ENCODE data around the gene AURKA.

AURKA gene

DNA sequence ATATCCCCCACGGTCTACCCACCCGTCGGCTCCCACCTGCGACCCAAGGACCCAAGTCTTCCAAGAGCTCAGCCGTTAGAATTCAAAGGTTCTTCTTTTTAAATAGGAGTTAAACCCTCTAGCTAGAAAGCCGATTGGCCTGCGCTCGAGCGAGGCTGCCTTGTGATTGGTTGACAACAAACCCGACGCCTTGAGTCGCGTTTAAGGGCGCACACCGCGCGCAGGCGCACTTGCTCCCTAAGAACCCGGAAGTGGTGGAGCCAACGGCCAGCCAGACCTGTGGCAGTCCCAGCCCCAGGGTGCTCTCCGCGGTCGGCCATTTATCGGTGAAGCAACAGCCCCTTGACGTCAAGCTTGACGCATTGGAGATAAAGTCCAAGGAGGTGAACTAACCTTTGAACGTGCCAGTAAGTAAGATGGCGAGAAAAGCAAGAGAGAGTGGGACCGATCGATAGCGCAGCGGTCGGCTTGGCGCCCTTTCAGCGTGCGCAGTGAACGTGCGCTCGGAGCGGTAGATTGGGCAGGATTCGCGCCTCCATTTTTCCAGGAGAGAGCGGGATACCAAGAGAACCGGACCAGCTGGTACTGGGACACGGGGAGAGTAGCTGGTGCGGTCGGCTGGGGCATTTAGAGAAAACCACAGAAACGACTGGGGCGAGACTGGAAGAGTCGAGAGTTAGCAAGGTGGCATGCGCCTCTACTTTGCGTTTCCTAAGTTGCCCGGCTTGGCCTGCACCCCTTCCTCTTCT is at the start of gene AURKA, which contains the start of gene CSTF1:
Gene AURKA (minus strand): TSS at position 84 of the 749 bp plus-strand sequence. CDS start 4,018 bp downstream, outside the sequence.
Gene CSTF1 (plus strand): TSS at position 514 of the 749 bp plus-strand sequence. CDS start 2,908 bp downstream, outside the sequence.
- DNase-seq (ENCODE audit: low read depth): peak; percentile 100

DNA sequence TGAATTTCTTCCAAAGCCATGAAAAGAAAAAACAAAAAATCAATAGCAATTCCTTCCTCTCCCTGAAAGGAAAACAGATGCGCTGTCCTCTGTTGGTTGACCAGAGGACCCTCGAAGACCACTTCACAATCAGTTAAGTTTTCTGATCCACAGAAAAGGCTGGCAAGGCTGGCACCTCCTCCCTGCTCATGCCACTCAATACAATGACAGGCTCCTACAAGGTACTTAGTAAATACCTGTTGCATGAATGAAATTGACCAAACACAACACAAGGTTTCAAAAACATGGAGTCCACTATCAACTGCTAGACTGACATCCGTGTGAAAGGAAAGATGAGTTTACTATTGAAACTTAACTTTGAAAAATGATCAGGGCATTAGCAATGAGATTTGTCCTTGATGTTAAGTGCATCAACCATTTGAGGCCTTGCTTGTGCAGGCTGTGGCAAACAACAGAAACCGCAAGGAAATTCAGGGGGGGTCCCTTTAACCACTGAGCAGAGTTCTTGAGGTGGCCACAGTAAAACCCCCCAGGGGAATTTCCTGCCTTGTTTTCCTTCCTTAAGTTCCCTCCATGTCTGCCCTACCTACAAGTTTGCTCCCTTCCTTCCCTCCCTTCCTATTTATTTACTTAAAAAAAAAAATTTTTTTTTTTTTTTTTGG is 48.5 kb upstream of the AURKA start:
- no peak for DNase-seq (ENCODE audit: low read depth)

DNA sequence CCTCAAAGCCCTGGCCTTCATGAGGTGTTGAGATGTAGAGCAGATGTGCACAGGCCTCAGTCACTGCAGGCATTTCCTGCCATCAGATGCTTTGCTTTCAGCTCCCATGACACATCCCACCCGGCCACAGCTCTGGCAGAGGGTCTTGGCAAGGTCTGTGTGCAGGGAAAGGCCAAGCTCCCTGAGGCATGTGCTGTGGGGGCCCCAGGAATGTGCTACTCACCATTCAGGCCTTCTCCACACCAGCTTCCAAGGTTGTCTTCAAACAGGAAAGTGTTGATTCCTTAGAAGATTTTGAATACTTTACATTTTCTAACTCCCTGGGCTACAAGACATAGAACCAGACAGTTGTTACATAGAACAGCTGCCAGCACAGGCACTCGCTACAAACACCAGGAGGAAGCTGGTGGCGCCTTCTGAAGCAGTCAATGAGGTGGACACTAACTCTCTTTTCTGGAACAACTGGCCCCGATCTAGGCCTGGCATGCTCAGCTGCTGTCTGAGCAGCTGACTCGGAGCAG is 47.8 kb upstream of the AURKA start:
- DNase-seq (ENCODE audit: low read depth): peak; percentile 87

DNA sequence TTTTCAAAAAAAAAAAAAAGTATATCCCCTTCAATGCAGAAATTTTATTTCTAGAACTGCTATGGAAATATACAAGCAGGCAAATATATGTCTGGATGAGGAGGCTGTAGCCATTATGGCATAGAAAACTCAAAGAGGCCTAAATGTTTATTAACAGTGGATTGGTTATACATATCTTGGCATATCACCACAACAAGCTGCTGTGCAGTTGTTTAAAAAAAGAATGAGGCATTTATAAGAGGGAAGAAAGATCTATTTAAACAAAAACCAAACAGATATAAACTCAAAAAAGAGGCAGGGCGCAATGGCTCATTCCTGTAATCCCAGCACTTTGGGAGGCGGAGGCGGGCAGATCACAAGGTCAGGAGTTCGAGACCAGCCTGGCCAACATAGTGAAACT is 46.3 kb upstream of the AURKA start:
- DNase-seq (ENCODE audit: low read depth): no peak

DNA sequence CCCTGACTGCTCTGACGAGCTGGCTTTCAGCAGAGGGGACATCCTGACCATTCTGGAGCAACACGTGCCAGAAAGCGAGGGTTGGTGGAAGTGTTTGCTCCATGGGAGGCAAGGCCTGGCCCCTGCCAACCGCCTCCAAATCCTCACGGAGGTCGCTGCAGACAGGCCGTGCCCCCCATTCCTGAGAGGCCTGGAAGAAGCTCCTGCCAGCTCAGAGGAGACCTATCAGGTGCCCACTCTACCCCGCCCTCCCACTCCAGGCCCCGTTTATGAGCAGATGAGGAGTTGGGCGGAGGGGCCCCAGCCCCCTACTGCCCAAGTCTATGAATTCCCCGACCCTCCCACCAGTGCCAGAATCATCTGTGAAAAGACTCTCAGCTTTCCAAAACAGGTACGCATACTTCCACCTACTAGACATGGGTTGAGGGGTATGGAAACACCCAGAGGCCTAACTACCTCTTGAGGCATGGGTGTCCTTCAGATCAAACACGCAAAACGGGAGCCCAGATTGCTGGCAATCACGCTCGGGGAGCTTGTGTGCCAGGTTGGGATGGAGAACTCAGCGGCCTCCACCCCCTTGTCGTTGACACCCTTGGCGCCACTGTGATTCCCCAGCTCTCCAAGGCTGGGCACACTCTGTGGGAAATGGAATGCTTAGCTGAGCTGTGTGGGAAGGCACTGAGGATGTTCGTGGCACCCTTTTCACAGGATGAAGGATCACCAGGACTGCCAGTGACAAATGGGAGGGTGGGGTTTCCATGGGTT is 45.4 kb upstream of the AURKA start:
- DNase-seq (ENCODE audit: low read depth): no peak

DNA sequence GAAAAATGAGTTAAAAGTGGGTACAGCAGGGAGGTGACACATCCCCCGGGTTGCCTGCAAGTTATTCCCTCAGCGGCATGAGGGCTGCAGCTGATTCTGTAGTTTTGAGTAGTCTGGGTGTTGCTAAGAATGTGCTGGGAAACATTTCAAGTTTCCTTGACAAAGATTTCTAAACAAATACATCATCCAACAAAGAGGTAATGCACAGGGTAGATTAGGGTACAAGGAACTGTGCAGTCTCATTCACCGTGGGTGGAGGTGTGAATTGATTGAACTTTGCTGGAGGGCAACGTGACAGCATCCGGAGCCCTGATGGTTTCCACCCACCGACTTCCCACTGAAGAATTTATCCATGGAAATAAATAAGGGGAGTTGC is 41.9 kb upstream of the AURKA start:
- DNase-seq (ENCODE audit: low read depth): peak; percentile 59

DNA sequence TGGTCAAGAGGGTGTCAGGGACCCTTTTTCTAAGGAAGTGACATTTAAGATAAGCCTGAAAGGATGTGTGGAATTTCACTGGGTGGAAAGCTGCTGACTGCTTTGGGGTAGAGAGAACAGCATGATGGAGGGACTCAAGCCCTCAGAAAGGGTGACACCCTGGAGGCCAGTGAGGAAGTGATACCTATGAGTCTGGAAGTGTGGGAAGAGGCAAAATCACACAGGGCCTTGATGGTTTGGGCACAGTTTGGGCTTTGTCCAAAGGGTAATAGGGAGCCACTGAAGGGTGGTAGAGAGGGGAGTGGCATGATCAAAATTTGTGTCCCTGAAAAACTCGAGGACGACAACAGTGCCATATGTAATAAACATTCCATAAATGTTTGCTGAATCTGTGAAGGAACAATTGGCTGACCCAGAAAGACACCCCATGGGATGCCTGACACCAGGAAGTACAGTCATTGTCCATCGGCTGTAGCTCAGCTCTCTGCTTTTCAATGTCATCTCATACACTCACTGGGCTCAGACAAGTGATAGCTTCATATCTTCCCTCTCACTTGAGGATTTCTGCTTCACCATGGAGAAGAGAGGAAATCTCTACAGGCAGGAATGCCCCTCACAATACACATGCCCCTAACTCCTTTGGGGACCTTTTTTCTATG is 41.3 kb upstream of the AURKA start:
- DNase-seq (ENCODE audit: low read depth): no peak

DNA sequence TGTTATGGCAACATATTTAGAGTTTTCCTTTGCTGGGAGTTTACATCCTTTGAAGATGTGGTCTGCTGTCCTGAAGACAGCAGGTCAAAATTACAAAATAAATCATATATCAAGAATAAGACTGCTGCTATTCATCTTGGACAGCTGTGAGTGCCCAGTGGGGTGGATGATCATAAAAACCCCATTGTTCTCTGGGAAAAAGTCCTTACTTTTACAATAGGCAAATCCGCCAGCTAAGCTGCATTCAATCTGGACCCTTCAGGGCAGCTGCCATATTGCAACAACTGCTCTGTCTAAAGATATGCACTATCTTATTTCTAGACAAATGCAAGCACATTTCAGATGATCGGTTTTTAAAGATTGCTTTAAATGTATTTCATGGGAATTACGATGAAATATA is 39.5 kb upstream of the AURKA start:
- DNase-seq (ENCODE audit: low read depth): no peak

DNA sequence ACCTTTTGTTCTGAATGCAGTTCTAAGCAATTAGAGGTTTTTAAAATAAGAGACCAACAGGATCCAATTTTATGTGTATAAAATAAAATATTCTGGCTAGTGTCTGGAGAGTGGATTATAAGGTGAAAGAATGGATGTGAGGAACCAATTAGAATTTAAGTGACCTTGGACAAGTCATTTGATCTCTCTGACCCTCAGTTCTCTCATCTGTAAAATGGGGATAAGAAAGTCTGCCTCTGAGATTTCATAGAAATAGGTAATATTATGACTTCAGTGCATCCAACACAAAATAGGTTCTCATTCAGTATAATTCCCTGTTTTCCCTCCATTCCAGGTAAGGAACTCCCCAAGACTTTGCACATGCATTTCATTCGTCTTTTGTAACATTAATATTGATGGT is 38.9 kb upstream of the AURKA start:
- no peak for DNase-seq (ENCODE audit: low read depth)

DNA sequence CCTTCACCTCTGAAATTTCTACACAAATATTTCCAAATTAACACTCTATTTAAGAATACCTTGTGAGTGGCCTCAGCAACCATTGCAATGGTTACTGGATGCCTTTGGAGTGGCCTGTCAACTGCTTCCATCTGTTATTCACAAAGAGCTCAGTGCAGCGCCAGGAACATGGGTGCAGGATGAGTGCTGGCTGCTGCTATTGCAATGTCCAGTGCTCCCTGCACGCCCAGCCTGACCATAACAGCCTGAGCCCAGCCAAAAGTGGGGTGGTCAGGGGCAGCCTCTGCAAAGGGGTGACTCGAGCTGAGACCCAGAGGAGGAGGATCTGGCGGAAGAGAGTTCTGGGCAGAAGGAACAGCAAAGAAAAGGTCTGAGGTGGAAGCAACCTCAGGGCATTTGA is 38.4 kb upstream of the AURKA start:
- DNase-seq (ENCODE audit: low read depth): no peak

DNA sequence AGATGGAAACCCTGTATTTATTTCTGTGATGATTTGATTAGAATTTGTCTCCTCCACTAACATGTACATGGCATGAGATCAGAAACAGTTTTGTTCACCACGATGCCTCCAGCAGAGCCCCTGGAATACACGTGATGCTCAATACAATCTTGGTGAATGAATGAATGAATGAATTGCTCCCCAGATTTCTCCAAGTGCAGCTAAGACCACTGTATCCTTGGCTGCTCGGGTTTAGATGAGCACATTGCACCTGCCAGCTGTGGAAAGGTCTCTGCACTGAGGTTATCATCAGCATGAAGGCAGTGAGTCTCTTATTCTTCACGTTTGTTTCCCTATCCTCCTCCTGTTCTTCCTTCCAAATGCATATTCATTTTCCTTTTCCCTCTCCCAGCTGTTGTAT is 37.9 kb upstream of the AURKA start:
- DNase-seq (ENCODE audit: low read depth): no peak

DNA sequence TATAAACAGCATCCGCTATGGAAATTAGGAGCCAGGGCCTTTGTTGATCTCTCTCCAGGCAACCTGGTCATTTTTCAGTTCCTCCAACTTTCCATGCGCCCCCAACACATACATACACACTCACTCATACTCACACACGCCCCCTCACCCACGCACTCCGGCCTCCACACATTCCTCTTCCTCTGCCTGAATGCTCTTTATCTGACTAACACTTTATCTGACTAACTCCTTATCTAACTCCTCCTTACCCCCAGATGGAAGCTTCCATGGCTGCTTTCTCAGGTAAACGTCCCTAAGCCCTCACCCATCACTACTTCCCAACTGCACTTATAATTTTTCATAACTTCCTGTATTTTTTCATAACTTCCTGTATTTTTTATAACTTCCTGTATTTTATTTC is 37.5 kb upstream of the AURKA start:
- DNase-seq (ENCODE audit: low read depth): no peak

DNA sequence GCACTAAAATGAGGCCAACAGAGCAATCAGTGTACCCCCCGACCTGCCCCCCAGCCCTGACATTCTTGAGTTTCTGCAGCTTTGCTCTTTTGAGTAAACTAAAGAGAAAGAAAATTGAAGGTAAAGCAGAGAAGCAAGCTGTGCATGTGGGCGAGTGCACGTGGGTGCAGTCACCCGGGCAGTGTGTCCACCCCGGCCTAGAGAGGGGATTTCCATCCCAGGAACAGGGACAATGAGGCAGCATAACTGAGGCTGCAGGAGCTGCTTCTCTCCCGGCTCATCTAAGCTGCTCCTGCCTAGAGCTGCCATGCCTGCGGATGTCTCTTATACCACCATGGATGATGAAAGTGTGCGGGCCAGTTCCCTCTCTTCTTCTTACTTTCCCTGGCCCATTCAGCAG is 36.9 kb upstream of the AURKA start:
- no peak for DNase-seq (ENCODE audit: low read depth)

DNA sequence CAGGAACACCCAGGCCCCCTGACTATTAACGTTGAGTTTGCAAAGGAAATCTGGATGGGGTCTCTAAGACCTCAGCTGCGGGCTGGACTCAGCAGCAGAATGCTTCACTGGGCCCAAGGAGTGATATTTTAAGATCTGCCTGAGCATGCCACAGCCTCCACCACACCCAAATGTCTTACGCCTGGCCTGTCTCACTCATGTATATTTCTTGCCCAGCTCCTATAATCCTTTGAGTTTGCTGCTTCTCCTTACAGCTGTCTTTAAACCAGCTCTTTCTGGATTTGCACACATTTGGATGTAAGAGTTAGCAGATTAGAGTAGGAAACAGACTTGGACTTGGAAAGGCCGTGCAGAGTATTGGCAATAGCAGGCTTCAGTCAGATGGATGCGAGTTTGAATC is 36.4 kb upstream of the AURKA start:
- DNase-seq (ENCODE audit: low read depth): no peak

DNA sequence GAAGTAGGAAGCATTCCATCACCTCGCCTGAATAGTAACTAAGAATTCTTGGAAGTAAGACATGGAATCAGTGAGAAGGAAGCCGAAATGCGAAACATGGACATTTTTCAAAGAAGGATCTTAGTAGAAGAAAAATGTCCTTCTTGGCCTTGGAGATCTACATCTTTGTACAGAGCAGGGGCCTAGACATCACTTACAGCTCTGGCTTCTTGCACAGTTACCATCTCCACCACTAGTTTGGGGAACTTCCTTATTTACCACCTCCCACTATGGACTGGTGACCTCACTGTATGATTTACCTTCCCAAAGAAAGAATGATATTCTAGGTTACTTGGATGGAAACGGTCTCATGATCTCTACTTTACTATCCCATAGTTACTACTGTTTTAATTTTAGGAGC is 35.8 kb upstream of the AURKA start:
- no peak for DNase-seq (ENCODE audit: low read depth)

DNA sequence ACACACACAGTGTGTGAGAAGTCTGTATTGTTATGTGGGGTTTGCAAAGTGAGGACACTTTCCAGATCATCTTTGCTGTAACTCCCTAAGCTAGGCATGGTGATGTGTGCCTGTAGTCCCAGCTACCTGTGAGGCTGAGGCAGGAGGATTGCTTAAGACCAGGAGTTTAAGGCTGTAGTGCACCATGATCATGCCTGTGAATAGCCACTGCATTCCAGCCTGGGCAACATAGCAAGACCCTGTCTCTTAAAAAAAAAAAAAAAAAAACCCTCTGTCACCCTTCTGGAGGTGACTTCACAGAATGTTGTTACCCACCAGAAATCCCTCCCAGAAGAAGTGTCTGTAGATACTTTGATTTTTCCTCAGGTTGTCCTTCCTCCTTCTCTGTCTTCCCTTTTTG is 34.9 kb upstream of the AURKA start:
- DNase-seq (ENCODE audit: low read depth): no peak

DNA sequence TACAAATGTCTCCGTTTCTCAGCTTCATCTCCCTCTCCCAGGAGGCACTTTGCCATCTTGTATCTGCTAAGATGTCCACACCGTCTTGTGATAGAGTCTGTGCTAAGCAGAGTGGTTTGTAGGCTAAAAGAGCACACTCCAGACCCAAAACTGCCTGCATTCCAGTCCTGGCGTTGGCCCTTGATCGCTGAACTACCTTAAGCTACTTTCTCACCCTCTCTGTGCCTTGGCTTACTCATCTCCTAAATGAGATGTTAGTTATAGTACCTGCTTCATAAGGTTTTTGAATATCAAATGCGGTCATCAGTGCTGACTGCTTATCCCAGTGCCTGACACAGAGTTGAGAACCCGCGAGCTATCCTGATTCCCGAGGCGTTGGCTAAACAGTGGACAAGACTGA is 34.0 kb upstream of the AURKA start:
- no peak for DNase-seq (ENCODE audit: low read depth)

DNA sequence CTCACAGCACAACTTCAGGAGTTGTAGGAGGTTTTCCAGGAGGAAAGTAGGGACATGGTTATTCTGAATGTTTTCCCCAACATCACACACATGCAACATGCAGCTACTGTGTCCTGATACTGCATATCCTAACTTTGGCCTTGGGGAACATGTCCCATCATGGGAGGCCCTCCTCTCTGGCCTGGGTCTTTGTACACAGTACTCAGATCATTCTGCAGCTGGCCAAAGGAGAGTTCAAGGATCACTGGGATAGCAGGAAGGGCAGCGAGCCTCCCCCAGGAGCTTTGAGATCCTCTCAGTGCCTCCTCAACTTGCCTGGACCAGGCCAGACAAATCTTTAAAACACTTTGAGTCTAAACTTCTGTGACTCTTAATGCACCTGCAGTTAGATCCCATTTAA is 32.9 kb upstream of the AURKA start:
- DNase-seq (ENCODE audit: low read depth): no peak

DNA sequence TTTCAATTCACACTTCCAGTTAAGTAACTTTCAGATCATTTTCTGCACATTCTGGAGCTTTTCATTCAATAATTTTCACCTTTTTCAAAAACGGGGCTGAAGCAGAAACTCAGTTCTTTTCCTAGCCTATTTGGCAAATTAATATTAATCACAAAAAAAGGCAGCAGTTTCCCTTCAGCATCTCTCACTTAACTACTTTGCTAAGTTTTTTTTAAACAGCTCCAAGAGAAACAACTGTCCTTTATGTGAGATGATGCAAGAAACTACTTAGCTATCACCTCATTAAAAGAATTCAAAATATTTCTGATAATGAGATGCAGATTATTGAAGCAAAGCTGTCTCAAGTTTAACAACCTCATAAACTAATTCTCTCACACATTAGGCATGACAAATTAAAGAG is 31.9 kb upstream of the AURKA start:
- DNase-seq (ENCODE audit: low read depth): no peak

DNA sequence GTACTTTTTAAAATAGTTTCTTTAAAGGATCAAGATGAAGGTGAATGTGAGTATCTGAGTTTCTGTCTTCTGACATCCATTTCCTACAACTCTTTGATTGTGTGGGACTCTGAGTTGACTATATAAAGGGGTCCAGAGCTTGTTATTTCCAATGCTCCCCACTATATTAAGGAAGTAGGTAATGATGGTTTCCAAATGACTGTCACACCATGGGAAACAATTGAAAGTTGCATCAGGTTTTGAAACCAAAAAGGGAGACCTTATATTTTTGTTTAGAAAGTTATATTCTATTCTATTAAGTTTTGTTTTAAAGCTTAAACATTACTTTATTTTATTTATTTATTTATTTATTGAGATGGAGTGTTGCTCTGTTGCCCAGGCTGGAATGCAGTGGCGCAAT is 31.2 kb upstream of the AURKA start:
- DNase-seq (ENCODE audit: low read depth): no peak

DNA sequence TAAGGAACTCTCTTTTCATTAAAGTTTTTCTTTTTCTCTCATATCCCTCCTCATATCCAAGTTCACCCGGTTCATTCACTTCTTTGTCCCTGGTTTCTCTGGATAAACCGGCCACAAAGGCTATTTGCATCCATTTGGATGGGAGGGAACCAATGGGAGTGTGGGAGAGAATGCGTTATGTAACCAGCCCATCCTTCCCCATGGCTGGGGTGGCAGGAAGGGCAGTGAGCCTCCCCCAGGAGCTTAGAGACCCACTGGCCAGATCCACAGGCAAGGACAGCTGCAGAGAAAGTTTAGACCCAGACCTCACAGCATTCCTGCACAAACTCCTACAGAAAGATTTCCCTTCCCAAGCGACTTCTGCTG is 30.8 kb upstream of the AURKA start:
- no peak for DNase-seq (ENCODE audit: low read depth)

DNA sequence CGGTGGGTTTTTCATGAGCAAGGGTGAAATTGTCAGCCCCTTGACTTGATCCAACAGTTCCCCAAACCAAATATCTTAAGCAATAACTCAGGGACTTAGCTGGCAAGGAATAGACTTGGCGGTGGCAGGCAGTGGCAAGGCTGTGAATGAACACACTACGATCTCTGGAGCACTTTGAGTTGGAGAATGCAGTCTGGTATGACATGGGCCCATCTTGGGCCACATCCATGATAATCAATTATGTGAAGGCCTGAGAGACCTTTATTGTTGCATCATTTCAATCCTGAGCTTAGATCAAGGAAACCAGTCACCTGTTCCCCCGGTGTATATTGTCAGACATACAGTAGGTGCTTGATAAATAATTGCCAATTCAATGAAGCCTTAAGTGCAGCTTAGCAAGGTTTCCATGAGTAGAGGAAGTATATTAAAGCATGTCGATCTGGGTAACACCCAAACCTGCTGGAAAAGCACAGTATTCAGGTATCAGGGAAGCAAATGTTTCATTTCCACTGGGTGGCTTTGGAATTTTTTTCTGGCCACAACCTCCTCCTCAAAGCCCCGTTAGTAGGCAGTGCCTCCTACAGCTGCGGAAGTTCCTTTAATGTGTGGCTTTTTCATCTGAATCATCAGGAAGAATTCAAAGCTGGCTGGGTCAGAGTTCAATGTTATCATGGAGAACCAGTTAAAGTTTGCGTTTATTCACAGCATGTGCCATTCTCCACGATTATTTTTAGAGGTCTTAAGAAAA is 30.2 kb upstream of the AURKA start:
- no peak for DNase-seq (ENCODE audit: low read depth)
